HG02798 (cell line): ENCODE results near the gene LRRC56.

ENCODE experiments used
- ATAC-seq: cut with Tn5 transposase; IDR thresholded peaks from one replicate; pipeline ENCODE4 v1.9.1; 2021; ENCODE audit warnings: mild to moderate bottlenecking; ENCODE audit not compliant: unreplicated experiment, poor library complexity

Gene LRRC56

GRCh38 chr11:555780-556661 lies 18.7 kb downstream of the LRRC56 start:
- ATAC-seq: no peak

- no peak for ATAC-seq
Measured at GRCh38 chr11:556662-557256, 19.4 kb downstream of the LRRC56 start.

GRCh38 chr11:557328-558132 lies 20.2 kb downstream of the LRRC56 start:
- ATAC-seq: no peak

GRCh38 chr11:558503-558902 lies 21.2 kb downstream of the LRRC56 start:
- ATAC-seq: no peak

GRCh38 chr11:559020-559620 lies 21.8 kb downstream of the LRRC56 start:
- no peak for ATAC-seq

- ATAC-seq: no peak
Measured at GRCh38 chr11:559712-560304, 22.5 kb downstream of the LRRC56 start.

GRCh38 chr11:560305-561147 lies 23.2 kb downstream of the LRRC56 start, which contains the start of the genes LMNTD2 and RASSF7:
Gene LMNTD2 (minus strand): TSS chr11:560738. CDS start chr11:560716, 22 bp downstream.
Gene RASSF7 (plus strand): TSS chr11:560970. CDS start chr11:561769, 799 bp downstream.
- ATAC-seq: peak; percentile 87

- ATAC-seq: peak; percentile 12
Measured at GRCh38 chr11:561148-562003, 24.0 kb downstream of the LRRC56 start.

GRCh38 chr11:562046-562645 lies 24.8 kb downstream of the LRRC56 start:
- no peak for ATAC-seq

- ATAC-seq: no peak
Measured at GRCh38 chr11:563066-563811, 25.9 kb downstream of the LRRC56 start.

GRCh38 chr11:563812-564578 lies 26.7 kb downstream of the LRRC56 start:
- no peak for ATAC-seq

- no peak for ATAC-seq
Measured at GRCh38 chr11:565921-566509, 28.7 kb downstream of the LRRC56 start.

- no peak for ATAC-seq
Measured at GRCh38 chr11:567011-567628, 29.8 kb downstream of the LRRC56 start.

GRCh38 chr11:567629-568292 lies 30.4 kb downstream of the LRRC56 start:
- no peak for ATAC-seq
